ENCODE results near the gene FMC1.
"Not testable (repeated sequence)": the region's sequence is repeated elsewhere in the genome, so short reads cannot be mapped to it uniquely, and the experiment has no call there.

Gene FMC1, protein sequence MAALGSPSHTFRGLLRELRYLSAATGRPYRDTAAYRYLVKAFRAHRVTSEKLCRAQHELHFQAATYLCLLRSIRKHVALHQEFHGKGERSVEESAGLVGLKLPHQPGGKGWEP

GRCh38 chr7:139341058-139341775 is at the start of gene FMC1:
Gene FMC1, plus strand, starts transcription at chr7:139341337. Its CDS starts 48 bp downstream, at chr7:139341385.
- DNase-seq, result peak; percentile 90

DNA sequence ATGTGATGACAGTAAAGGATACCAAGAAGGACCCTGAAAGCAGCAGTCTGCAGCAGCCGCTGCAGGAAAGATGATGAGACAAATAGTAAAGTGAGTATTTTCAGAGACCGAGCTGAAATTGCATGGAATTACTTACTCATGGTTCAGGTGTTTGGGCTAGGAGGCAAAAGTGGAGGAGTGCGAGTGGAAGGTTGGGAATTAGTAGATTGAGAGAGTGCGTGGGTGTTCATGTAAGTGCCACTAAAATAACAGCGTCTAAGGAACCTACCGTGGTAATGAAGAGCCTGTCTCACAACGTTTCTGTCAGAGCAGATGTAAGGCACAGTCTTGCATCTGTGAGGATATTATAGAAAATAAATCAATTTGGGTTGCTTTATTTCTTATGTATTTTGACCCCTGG is 48.3 kb upstream of the FMC1 start:
- DNase-seq, result no peak

GRCh38 chr7:139293534-139293933 is 47.6 kb upstream of the FMC1 start:
- DNase-seq, result no peak

DNA sequence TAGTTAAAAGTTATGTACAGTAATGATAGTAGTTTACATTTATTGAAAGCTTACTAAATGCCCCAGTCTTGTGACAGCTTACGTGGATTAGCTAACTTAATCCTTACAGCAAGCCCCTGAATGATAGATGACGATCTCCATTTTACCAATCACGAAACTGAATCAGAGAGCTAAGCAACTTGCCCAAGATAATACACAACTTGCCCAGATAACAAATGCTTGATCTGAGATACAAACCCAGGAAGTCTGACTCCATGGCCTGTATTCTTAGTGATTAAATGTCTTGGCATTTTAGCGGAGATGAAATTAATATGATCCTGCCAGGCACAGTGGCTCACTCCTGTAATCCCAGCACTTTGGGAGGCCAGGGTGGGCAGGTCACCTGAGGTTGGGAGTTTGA is 46.9 kb upstream of the FMC1 start:
- no peak for DNase-seq

- no peak for DNase-seq
These were observed 46.1 kb upstream of the FMC1 start for GRCh38 chr7:139294951-139295575.

DNA sequence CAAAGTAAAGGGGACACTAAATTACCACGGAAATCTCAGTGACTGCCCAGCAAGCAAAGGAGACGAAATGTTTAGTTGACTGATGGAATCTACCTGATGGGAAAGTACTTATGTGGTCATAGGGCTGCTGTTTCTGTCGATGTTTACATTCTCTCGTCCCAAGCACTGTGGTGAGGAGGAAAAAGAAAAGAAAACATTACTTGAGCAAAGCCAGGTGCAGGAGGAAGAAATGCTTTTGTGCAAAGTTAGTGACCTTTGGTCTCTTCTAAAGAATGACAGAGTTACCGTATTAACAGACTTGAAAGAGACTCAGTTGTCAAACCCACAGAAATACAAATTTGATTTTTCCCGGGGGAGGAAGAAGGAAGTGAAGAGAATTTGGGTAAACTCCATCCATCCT is 43.3 kb upstream of the FMC1 start:
- DNase-seq, result no peak

GRCh38 chr7:139299296-139299695 is 41.8 kb upstream of the FMC1 start:
- no peak for DNase-seq

- DNase-seq, result no peak
These were observed 40.7 kb upstream of the FMC1 start for GRCh38 chr7:139300390-139300789.

GRCh38 chr7:139304517-139304916 is 36.6 kb upstream of the FMC1 start:
- no peak for DNase-seq

DNA sequence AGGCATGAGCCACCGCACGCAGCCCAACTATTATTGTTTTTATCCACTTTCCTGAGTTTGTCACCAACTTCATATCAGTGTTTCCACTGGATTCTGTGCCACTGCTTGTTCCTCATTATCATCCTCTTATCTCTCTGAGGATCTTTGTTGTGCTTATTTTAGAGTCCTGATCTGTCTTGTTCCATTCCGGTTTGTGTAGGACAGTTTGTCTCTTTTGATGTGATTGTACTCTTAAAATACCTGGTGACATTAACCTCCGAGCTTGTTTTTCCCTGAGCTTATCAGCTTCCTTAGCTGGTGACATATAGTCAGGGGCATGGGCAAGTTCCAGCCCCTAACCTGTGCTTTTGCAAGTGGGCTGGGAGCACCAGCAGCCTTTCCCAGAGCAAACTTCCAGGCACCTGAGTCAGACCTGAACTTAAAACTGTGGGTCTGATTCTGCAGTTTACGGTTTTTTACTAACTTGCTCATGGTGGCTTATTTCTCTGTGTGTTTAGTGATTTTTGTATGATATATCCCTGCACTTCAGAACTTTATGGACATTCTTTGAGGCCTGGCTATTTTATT is 23.1 kb upstream of the FMC1 start:
- DNase-seq, result no peak

DNA sequence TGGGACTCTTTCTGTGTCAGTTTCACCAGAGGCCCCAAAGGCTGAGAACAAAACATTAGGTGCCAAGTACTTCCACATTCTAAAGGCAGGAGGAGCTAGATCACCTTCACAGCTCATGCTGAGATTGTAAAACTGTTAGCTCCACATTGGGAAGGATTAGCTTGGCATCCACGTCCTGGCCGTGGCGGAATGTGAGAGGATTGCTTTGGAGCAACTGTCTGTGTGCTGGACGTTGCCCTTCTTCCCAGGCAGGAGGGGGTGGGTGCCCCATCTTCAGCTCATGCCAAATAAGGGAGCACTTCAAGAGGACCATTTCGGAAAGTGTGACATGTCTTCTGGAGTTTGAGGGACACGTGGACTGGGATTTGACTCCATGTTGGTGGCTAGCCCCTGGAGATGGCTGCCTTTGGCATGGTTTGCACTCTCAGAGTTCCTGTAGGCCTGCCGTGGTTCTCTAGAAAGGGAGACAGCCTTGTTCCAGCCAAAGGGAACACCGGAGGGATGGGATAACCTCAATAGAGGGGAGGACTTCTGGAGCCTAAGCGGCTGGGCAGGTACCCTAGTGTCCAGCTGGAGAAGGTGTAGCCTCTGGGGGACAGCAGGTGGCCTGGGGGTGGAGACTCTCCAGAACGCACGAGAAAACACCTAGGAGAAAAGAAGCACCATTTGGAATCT is 19.9 kb upstream of the FMC1 start:
- DNase-seq, result no peak

- DNase-seq, result not testable (repeated sequence)
These were observed 16.4 kb upstream of the FMC1 start for GRCh38 chr7:139324709-139325108.

DNA sequence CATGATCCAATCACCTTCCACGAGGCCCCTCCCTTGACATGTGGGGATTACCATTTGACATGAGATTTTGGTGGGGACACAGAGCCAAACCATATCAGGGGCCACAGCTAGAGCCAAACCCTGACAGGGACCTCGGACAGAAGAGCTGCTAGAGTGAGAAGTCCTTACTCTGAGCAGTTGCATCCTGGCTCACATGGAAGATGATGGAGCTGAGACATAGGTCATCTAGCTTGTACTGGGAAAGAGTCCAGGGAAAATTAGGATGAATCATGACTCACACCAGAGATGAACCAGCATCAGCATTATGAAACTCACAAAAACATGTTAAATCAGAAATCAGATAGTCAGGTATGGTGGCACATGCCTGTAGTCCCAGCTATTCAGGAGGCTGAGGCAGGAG is 12.8 kb upstream of the FMC1 start:
- no peak for DNase-seq

DNA sequence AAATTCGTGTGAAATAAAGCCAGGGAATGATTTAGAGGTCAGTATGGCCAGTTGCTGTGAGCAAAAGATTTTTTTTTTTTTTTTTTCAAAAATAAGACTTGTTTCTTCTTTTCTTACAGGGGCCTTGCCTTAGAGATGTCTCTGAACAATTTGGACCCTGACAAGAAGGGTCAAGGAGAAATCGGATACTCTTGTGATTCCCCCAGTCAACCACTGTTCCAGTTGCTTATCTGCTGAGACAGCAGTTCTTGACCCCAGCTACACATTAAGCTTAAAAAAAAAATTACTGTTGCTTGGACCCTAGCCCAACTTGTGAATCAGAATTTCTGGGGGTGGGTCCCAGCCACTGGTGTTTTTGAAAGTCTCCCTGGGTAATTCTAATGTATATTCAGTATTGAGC is 12.0 kb upstream of the FMC1 start:
- no peak for DNase-seq

- DNase-seq, result no peak
These were observed 10.7 kb upstream of the FMC1 start for GRCh38 chr7:139330333-139331030.

DNA sequence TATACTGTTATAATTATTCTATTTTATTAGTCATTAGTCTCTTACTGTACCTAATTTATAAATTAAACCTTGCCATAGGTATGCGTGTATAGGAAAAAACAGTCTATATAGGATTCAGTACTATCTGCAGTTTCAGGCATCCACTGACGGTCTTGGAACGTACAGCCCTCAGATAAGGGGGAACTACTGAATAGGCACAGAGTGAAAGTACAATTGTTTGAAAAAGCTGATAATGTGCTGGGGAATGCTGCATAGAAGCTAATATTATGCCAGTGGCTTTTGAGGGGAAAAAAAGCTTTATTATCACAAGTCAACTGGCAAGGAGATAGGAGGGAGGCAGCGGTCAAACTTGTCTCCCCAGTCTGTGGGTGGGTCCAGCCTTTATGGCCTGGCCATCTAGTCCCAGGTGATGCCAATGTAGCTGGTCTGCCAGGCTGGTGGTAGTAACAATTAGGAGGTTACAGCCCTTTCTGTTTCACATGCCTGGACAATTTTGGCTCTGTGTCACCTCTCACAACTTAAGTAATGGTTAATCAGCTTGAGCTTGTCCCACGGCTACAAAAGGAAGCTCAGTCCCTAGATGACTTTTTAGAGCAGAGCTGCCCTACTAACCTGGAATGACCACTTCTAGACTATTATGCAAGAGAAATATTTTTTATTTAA is 8.3 kb upstream of the FMC1 start:
- no peak for DNase-seq

DNA sequence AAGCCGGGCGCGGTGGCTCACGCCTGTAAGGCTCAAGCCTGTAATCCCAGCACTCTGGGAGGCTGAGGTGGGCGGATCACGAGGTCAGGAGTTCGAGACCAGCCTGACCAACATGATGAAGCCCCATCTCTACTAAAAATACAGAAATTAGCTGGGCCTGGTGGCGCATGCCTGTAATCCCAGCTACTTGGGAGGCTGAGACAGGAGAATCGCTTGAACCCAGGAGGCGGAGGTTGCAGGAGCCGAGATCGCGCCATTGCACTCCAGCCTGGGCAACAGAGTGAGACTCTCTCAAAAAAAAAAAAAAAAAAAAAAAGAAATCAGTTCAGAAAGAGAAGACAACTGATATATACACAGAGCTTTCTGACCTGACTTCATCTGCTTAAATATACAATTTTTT is 7.7 kb upstream of the FMC1 start:
- not testable (repeated sequence) for DNase-seq

GRCh38 chr7:139334399-139335150 is 6.6 kb upstream of the FMC1 start:
- DNase-seq, result no peak

DNA sequence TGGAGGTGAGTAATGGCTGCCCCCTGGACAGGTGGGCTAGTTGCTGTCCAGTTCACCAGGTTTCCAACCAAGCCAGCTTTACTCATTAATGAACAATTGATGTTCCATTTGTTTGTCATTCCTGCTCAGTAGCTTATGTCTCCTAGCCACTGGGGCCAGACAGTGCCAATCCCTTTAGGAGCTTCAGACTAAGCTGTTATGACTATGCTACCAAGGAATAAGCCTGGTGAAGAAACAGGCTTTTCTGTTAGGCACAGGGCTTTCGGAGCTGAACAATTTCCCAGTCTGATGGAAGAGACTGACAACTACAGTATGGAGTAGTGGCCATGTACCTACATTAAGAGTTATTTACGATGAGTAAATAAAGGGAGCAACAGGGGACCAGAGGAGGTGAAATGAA is 2.1 kb upstream of the FMC1 start:
- DNase-seq, result no peak

GRCh38 chr7:139339698-139340036 is 1.5 kb upstream of the FMC1 start:
- no peak for DNase-seq

DNA sequence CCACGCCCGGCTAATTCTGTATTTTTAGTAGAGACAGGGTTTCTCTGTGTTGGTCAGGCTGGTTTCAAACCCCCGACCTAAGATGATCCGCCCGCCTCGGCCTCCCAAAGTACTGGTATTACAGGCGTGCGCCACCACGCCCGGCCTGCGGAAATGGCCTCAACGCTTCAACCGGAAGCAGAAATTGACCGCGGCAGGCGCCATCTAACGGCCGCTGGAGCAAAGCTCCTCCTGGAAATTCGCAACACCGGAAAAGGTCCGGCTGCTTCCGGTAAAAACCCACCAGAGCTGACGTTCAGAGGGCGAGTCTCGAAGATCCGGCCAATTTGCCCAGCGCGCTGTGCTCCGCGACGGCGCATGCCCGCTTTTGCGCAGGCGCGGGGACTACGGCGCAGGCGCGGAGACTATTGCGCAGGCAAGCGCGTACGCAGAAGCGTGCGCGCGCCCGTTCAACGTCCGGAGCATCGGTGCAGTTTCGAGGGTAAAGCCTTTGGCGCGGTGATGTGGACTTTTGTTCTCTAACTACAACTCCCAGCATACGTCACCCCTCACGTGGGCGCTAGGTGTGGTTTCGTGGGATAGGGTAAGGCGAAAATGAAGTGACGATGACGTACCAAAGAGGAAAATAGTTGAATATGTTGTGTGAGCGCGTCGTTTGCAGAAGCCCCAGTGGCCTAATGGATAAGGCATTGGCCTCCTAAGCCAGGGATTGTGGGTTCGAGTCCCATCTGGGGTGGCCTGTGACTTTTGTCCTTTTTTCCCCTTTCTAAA is 915 bp upstream of the FMC1 start:
- DNase-seq, result peak; percentile 99

All from activated CD8-positive, alpha-beta memory T cell treated with anti-CD3 and anti-CD28 coated beads, Interleukin-2, amount 50 U/mL, for 48 hours (primary cell).